OCI-LY7 (cell line): Measurements from ENCODE around the gene MAT2B. TPM values are rescaled to one million over a fixed set of nuclear protein-coding genes. Genes with fewer than 3 reads are reported as not detected.

Source experiments
- BruUV-seq: library from RNA; stranded (reverse); fragments of 400-500 nt; replicated peaks from 2 replicates; lab custom pipeline; 2021; lab: Mats Ljungman, UMichigan
- CTCF ChIA-PET: fragments of 300-600 bp; sonication (Branson Sonifier 250); formaldehyde crosslinking; loops from one replicate; lab custom pipeline; 2022; ENCODE audit warnings: antibody characterized with exemption; ENCODE audit not compliant: unreplicated experiment; lab: Charles Lee
- POLR2A ChIA-PET: fragments of 300-600 bp; sonication (Branson Sonifier 250); formaldehyde crosslinking; loops from one replicate; lab custom pipeline; 2022; ENCODE audit warnings: antibody characterized with exemption; lab: Charles Lee
- DNase-seq: peaks from one replicate; pipeline ENCODE4 v3.0.0-alpha.2; 2015; ENCODE audit warnings: low spot score
- H2AFZ ChIP-seq: fragments of 200-600 bp; sonication (generic), shearing (Covaris generic); 2 replicates; pipeline ENCODE4 v1.6.1; 2014; ENCODE audit warnings: mild to moderate bottlenecking, antibody characterized with exemption, low read length, moderate library complexity
- H3K27ac ChIP-seq: fragments of 200-600 bp; sonication (generic); 2 replicates; pipeline ENCODE4 v1.5.1; 2014; ENCODE audit warnings: mixed run types, low read depth, mild to moderate bottlenecking, moderate library complexity, low read length, inconsistent platforms; ENCODE audit not compliant: poor library complexity, severe bottlenecking
- H3K36me3 ChIP-seq: fragments of 200-600 bp; sonication (generic); 2 replicates; pipeline ENCODE4 v1.6.1; 2014; ENCODE audit warnings: mild to moderate bottlenecking, antibody characterized with exemption, low read length, moderate library complexity, mixed read lengths; ENCODE audit not compliant: insufficient read depth
- H3K4me1 ChIP-seq: fragments of 200-600 bp; sonication (generic); 2 replicates; pipeline ENCODE4 v1.5.1; 2014; ENCODE audit warnings: mild to moderate bottlenecking, low read length; ENCODE audit not compliant: insufficient read depth, poor library complexity, severe bottlenecking
- H3K4me2 ChIP-seq: fragments of 200-600 bp; sonication (generic); 2 replicates; pipeline ENCODE4 v1.6.1; 2014; ENCODE audit warnings: mild to moderate bottlenecking, low read length
- H3K4me3 ChIP-seq: fragments of 200-600 bp; sonication (generic); 2 replicates; pipeline ENCODE4 v1.5.1; 2014; ENCODE audit warnings: mild to moderate bottlenecking, low read depth, low read length; ENCODE audit not compliant: poor library complexity, severe bottlenecking
- H3K79me2 ChIP-seq: fragments of 200-600 bp; sonication (generic); 2 replicates; pipeline ENCODE4 v1.6.1; 2016; ENCODE audit warnings: low read depth, mild to moderate bottlenecking, low read length, moderate library complexity, mixed read lengths; ENCODE audit not compliant: insufficient read depth
- H3K9me2 ChIP-seq: fragments of 200-600 bp; sonication (generic); 2 replicates; pipeline ENCODE4 v1.6.1; 2016; ENCODE audit warnings: mild to moderate bottlenecking, low read length, mixed read lengths; ENCODE audit not compliant: insufficient read depth
- H3K9me3 ChIP-seq: fragments of 200-600 bp; sonication (generic); 2 replicates; pipeline ENCODE4 v1.6.1; 2014; ENCODE audit warnings: mild to moderate bottlenecking, mixed run types, low read length, mixed read lengths
- H4K20me1 ChIP-seq: fragments of 200-600 bp; sonication (generic); 2 replicates; pipeline ENCODE4 v1.6.1; 2014; ENCODE audit warnings: mild to moderate bottlenecking, antibody characterized with exemption, low read length, moderate library complexity, mixed read lengths; ENCODE audit not compliant: insufficient read depth
- CTCF ChIP-seq: fragments of 200-600 bp; sonication (generic); conservative IDR thresholded peaks from 2 replicates; pipeline ENCODE4 v1.5.1; 2014; ENCODE audit warnings: mild to moderate bottlenecking, antibody characterized with exemption, low read length, moderate library complexity, mixed read lengths
- EZH2phosphoT487 ChIP-seq: fragments of 200-600 bp; sonication (generic); IDR thresholded peaks from 2 replicates; pipeline ENCODE4 v1.6.1; 2018; ENCODE audit warnings: low read depth, borderline replicate concordance, mild to moderate bottlenecking, mixed run types, antibody characterized with exemption, low read length, moderate library complexity, mixed read lengths
- intact Hi-C: fragments of 100-400 bp; cut with micrococcal nuclease; formaldehyde crosslinking; loops from one replicate; pipeline ENCODE4 v1.10.0; 2022; ENCODE audit not compliant: unreplicated experiment
- total RNA-seq, 2 experiments: library from RNA; depleted of rRNA in 1 of 2; stranded (reverse); fragments of >200 nt in 1 of 2; shearing (Covaris generic) in 1 of 2; gene quantifications; 2 replicates each; pipeline ENCODE4 v1.2.3, GENCODE V29; 2014 to 2022

MAT2B gene
- total RNA-seq, 2 experiments from 2014 or later, result 35.0 to 52.5 TPM

- Histone ChIP-seq H3K4me2 (no peak overlapping the region), H3K36me3 (peaks cover 58% of the 10 kb centered on the region), H3K9me3 (no peaks in the 10 kb centered on the region), H3K27ac (no peak overlapping the region), H2AFZ (no peak overlapping the region), H3K4me1 (peaks cover 25% of the 10 kb centered on the region), H3K4me3 (peak overlapping the region; percentile 90), H3K9me2 (no peaks in the 10 kb centered on the region), H4K20me1 (no peaks in the 10 kb centered on the region), H3K79me2 (peaks cover 51% of the 10 kb centered on the region)
- no TSS peak for BruUV-seq
- POLR2A ChIA-PET, result interaction anchor here (0.7 to 9.6 kb wide), 3 partner anchors 12 to 113 kb away, joined by 6 to 197 read pairs (median 8); partner anchors contain the start of gene CCNG1
- TF ChIP-seq CTCF (no peak), EZH2phosphoT487 (no peak)
- CTCF ChIA-PET, result no interaction called here
- no peak for DNase-seq
- intact Hi-C loops, result no loop called here
These were observed 48.6 kb upstream of the MAT2B start for GRCh38 chr5:163456840-163457239.

- peak overlapping the region; percentile 92 for H3K27ac ChIP-seq
- intact Hi-C loops, result no loop called here
- H3K36me3 ChIP-seq, result peaks cover 56% of the 10 kb centered on the region
- no peaks in the 10 kb centered on the region for H3K9me2 ChIP-seq
- peak overlapping the region; percentile 56; the same call in 1 of the 2 replicates for H2AFZ ChIP-seq
- peaks cover 43% of the 10 kb centered on the region for H3K4me1 ChIP-seq
- H3K9me3 ChIP-seq, result no peaks in the 10 kb centered on the region
- no peak for TF ChIP-seq CTCF
- no peak for TF ChIP-seq EZH2phosphoT487
- POLR2A ChIA-PET, result interaction anchor here (0.6 to 9.6 kb wide), 17 partner anchors 8 to 123 kb away, joined by 3 to 197 read pairs (median 4); partner anchors contain the start of genes CCNG1 and MAT2B
- peak overlapping the region; percentile 90 for H3K4me3 ChIP-seq
- peaks cover 71% of the 10 kb centered on the region for H3K79me2 ChIP-seq
- H4K20me1 ChIP-seq, result no peaks in the 10 kb centered on the region
- CTCF ChIA-PET, result interaction anchor here (1.0 to 1.1 kb wide), 3 partner anchors 17 to 47 kb away, joined by 3 to 5 read pairs (median 5); partner anchors contain the start of gene MAT2B
- peak; percentile 19 for DNase-seq
- peak overlapping the region; percentile 77 for H3K4me2 ChIP-seq
- BruUV-seq, result no TSS peak
These were observed 46.5 kb upstream of the MAT2B start for GRCh38 chr5:163458778-163459385.

- no peaks in the 10 kb centered on the region for H3K9me3 ChIP-seq
- H2AFZ ChIP-seq, result peak overlapping the region; percentile 56; the same call in 1 of the 2 replicates
- H3K4me2 ChIP-seq, result peak overlapping the region; percentile 77
- TF ChIP-seq EZH2phosphoT487, result no peak
- no peak for TF ChIP-seq CTCF
- no peaks in the 10 kb centered on the region for H3K9me2 ChIP-seq
- ChIA-PET CTCF (interaction anchor here (1.0 to 1.1 kb wide), 2 partner anchors 17 to 46 kb away, joined by 3 to 5 read pairs; partner anchors contain the start of gene MAT2B), POLR2A (interaction anchor here (1.0 to 9.6 kb wide), 11 partner anchors 8 to 49 kb away, joined by 3 to 197 read pairs (median 6); partner anchors contain the start of genes CCNG1 and MAT2B)
- peaks cover 77% of the 10 kb centered on the region for H3K79me2 ChIP-seq
- H3K4me3 ChIP-seq, result peak overlapping the region; percentile 90
- no peak for DNase-seq
- BruUV-seq, result TSS peak; percentile 77
- peaks cover 58% of the 10 kb centered on the region for H3K36me3 ChIP-seq
- H4K20me1 ChIP-seq, result no peaks in the 10 kb centered on the region
- peaks cover 43% of the 10 kb centered on the region for H3K4me1 ChIP-seq
- H3K27ac ChIP-seq, result peak overlapping the region; percentile 92
- intact Hi-C loops, result no loop called here
These were observed 46.0 kb upstream of the MAT2B start for GRCh38 chr5:163459462-163459818.
